ENCODE measurements around the gene TASP1. TPM values are rescaled to one million over a fixed set of nuclear protein-coding genes. Genes with fewer than 3 reads are reported as not detected.

The TASP1 gene
- polyA plus RNA-seq, 10 donors = 6.2 to 10.0 (median 7.2) TPM

- peak in 1 of 3 donors; percentile 14 for DNase-seq
Measured at GRCh38 chr20:13574071-13574470, 64.7 kb downstream of the TASP1 start.

- DNase-seq = no peak
Measured at GRCh38 chr20:13571662-13572061, 67.1 kb downstream of the TASP1 start.

- peak in 1 of 3 donors; percentile 17 for DNase-seq
Measured at GRCh38 chr20:13567663-13568062, 71.1 kb downstream of the TASP1 start.

GRCh38 chr20:13563854-13564253 is 74.9 kb downstream of the TASP1 start:
- DNase-seq = no peak

GRCh38 chr20:13554706-13555105 is 84.0 kb downstream of the TASP1 start:
- DNase-seq = no peak

GRCh38 chr20:13554076-13554475 is 84.7 kb downstream of the TASP1 start:
- DNase-seq = peak in 1 of 3 donors; percentile 4

GRCh38 chr20:13552061-13552460 is 86.7 kb downstream of the TASP1 start:
- DNase-seq = no peak

GRCh38 chr20:13549451-13549850 is 89.3 kb downstream of the TASP1 start:
- no peak for DNase-seq

GRCh38 chr20:13546497-13547131 is 92.1 kb downstream of the TASP1 start:
- DNase-seq = peak; percentile 41 to 71 (median 63)

- DNase-seq = no peak
Measured at GRCh38 chr20:13545790-13546189, 92.9 kb downstream of the TASP1 start.

- no peak for DNase-seq
Measured at GRCh38 chr20:13543783-13544182, 94.9 kb downstream of the TASP1 start.

GRCh38 chr20:13535627-13536026 is 103.1 kb downstream of the TASP1 start:
- DNase-seq = no peak

- no peak for DNase-seq
Measured at GRCh38 chr20:13533946-13534345, 104.8 kb downstream of the TASP1 start.

GRCh38 chr20:13530146-13530545 is 108.6 kb downstream of the TASP1 start:
- DNase-seq = no peak

GRCh38 chr20:13526551-13526950 is 112.2 kb downstream of the TASP1 start:
- no peak for DNase-seq

GRCh38 chr20:13525225-13525940 is 113.3 kb downstream of the TASP1 start:
- DNase-seq = peak in 1 of 3 donors; percentile 72

GRCh38 chr20:13524339-13524738 is 114.4 kb downstream of the TASP1 start:
- DNase-seq = no peak

GRCh38 chr20:13517831-13518230 is 120.9 kb downstream of the TASP1 start:
- no peak for DNase-seq

GRCh38 chr20:13515796-13516558 is 122.8 kb downstream of the TASP1 start:
- DNase-seq = no peak

GRCh38 chr20:13515291-13515690 is 123.4 kb downstream of the TASP1 start:
- DNase-seq = no peak

GRCh38 chr20:13510837-13511488 is 127.8 kb downstream of the TASP1 start:
- no peak for DNase-seq

GRCh38 chr20:13507646-13508045 is 131.1 kb downstream of the TASP1 start:
- DNase-seq = no peak

Measured in muscle of back (tissue), 11 donors.